ENCODE data around the gene PARP8. TPM values are rescaled to one million over a fixed set of nuclear protein-coding genes. Genes with fewer than 3 reads are reported as not detected.
"Not testable (repeated sequence)": the region's sequence is repeated elsewhere in the genome, so short reads cannot be mapped to it uniquely, and the experiment has no call there.

Gene PARP8
- total and polyA plus RNA-seq, 9 of the 15 experiments (the other 6 are each of a cell fraction or from before 2014, with no cell fraction given), result 0.03 to 0.31 TPM; not detected in 7

GRCh38 chr5:50770441-50770840 lies 104.0 kb downstream of the PARP8 start:
- no peak overlapping the region for H3K9ac ChIP-seq (ENCODE audit: insufficient read depth in 1 of 2, low read depth in 2 of 2, low read length in 2 of 2)
- H3K9me1 ChIP-seq (ENCODE audit: control insufficient read depth, insufficient read depth, low read length), result no peaks in the 10 kb centered on the region
- no peak overlapping the region for H3K27ac ChIP-seq (ENCODE audit: extremely low read depth, low read depth, low read length)
- no peak overlapping the region for H3K4me3 ChIP-seq
- FAIRE-seq (no peak), DNase-seq (ENCODE audit: extremely low read depth in 1 of 4, low spot score in 3 of 4) (no peak), ATAC-seq (no peak)
- TF ChIP-seq RAD21 (CRISPR knock-in tag; conservative IDR thresholded peaks at IDR 0.05 in 1 of 2, IDR thresholded peaks at IDR 0.05 in 1 of 2), result no peak
- TF ChIP-seq, protein P1, sequence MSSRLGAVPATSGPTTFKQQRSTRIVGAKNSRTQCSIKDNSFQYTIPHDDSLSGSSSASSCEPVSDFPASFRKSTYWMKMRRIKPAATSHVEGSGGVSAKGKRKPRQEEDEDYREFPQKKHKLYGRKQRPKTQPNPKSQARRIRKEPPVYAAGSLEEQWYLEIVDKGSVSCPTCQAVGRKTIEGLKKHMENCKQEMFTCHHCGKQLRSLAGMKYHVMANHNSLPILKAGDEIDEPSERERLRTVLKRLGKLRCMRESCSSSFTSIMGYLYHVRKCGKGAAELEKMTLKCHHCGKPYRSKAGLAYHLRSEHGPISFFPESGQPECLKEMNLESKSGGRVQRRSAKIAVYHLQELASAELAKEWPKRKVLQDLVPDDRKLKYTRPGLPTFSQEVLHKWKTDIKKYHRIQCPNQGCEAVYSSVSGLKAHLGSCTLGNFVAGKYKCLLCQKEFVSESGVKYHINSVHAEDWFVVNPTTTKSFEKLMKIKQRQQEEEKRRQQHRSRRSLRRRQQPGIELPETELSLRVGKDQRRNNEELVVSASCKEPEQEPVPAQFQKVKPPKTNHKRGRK (tag; IDR thresholded peaks at IDR 0.05), result peak; percentile 64
- no peak overlapping the region for H3K4me2 ChIP-seq (ENCODE audit: insufficient read depth, low read length)
- 0% methylated on average over 2 of the region's 3 CpGs for WGBS (ENCODE audit: insufficient coverage, low coverage, missing lambda C conversion rate)
- ChIA-PET POLR2A (no interaction called here), CTCF (ENCODE audit: low intra/inter-chr PET ratio) (no interaction called here)
- no TSS peak for BruUV-seq (replicated peaks)
- H3K9me3 ChIP-seq (replicated peaks; ENCODE audit: control insufficient read depth, insufficient read depth, low read depth, low read length), result peaks cover 5% of the 10 kb centered on the region; the same call in 1 of the 2 replicates
- H3K79me2 ChIP-seq (ENCODE audit: control insufficient read depth, insufficient read depth, low read length), result no peaks in the 10 kb centered on the region
- H4K20me1 ChIP-seq (replicated peaks; ENCODE audit: control insufficient read depth, insufficient read depth, low read length), result no peaks in the 10 kb centered on the region
- no peak overlapping the region for H2AFZ ChIP-seq (ENCODE audit: low read depth, low read length)
- H3K27me3 ChIP-seq (ENCODE audit: control insufficient read depth in 2 of 2, insufficient read depth in 2 of 2, low read length in 2 of 2), result no peaks in the 10 kb centered on the region
- intact Hi-C loops (cut with micrococcal nuclease) (no loop called here), in situ Hi-C loops (cut with MboI) (no loop called here)
- no peaks in the 10 kb centered on the region for H3K36me3 ChIP-seq (ENCODE audit: control insufficient read depth, insufficient read depth, low read length)
- H3K4me1 ChIP-seq (replicated peaks in 1 of 2; ENCODE audit: control insufficient read depth in 2 of 2, insufficient read depth in 2 of 2, low read length in 2 of 2), result no peaks in the 10 kb centered on the region

- H3K36me3 ChIP-seq (ENCODE audit: control insufficient read depth, insufficient read depth, low read length); H3K4me3 ChIP-seq; H3K4me2 ChIP-seq (ENCODE audit: insufficient read depth, low read length); CTCF ChIA-PET (ENCODE audit: low intra/inter-chr PET ratio); in situ Hi-C loops (cut with MboI); POLR2A ChIA-PET; FAIRE-seq; H3K79me2 ChIP-seq (ENCODE audit: control insufficient read depth, insufficient read depth, low read length); H4K20me1 ChIP-seq (replicated peaks; ENCODE audit: control insufficient read depth, insufficient read depth, low read length); ATAC-seq; H2AFZ ChIP-seq (ENCODE audit: low read depth, low read length); H3K9ac ChIP-seq (ENCODE audit: insufficient read depth in 1 of 2, low read depth in 2 of 2, low read length in 2 of 2); BruUV-seq (replicated peaks); H3K9me1 ChIP-seq (ENCODE audit: control insufficient read depth, insufficient read depth, low read length); intact Hi-C loops (cut with micrococcal nuclease); H3K27me3 ChIP-seq (ENCODE audit: control insufficient read depth in 2 of 2, insufficient read depth in 2 of 2, low read length in 2 of 2); H3K4me1 ChIP-seq (replicated peaks in 1 of 2; ENCODE audit: control insufficient read depth in 2 of 2, insufficient read depth in 2 of 2, low read length in 2 of 2); H3K27ac ChIP-seq (ENCODE audit: extremely low read depth, low read depth, low read length); H3K9me3 ChIP-seq (replicated peaks; ENCODE audit: control insufficient read depth, insufficient read depth, low read depth, low read length); DNase-seq (ENCODE audit: extremely low read depth in 1 of 4, low spot score in 3 of 4): not testable (repeated sequence)
- WGBS (ENCODE audit: insufficient coverage, low coverage, missing lambda C conversion rate), result 11% methylated on average over 35 of the region's 51 CpGs
Measured at GRCh38 chr5:50774446-50775175, 108.2 kb downstream of the PARP8 start.
